Measurements from ENCODE around the gene CCDC7.
"Not testable (repeated sequence)": the region's sequence is repeated elsewhere in the genome, so short reads cannot be mapped to it uniquely, and the experiment has no call there.

Gene CCDC7

GRCh38 chr10:32489901-32490300 lies 44.0 kb downstream of the CCDC7 start:
- TF ChIP-seq, protein P1, sequence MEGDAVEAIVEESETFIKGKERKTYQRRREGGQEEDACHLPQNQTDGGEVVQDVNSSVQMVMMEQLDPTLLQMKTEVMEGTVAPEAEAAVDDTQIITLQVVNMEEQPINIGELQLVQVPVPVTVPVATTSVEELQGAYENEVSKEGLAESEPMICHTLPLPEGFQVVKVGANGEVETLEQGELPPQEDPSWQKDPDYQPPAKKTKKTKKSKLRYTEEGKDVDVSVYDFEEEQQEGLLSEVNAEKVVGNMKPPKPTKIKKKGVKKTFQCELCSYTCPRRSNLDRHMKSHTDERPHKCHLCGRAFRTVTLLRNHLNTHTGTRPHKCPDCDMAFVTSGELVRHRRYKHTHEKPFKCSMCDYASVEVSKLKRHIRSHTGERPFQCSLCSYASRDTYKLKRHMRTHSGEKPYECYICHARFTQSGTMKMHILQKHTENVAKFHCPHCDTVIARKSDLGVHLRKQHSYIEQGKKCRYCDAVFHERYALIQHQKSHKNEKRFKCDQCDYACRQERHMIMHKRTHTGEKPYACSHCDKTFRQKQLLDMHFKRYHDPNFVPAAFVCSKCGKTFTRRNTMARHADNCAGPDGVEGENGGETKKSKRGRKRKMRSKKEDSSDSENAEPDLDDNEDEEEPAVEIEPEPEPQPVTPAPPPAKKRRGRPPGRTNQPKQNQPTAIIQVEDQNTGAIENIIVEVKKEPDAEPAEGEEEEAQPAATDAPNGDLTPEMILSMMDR (conservative IDR thresholded peaks at IDR 0.05), result no peak

DNA sequence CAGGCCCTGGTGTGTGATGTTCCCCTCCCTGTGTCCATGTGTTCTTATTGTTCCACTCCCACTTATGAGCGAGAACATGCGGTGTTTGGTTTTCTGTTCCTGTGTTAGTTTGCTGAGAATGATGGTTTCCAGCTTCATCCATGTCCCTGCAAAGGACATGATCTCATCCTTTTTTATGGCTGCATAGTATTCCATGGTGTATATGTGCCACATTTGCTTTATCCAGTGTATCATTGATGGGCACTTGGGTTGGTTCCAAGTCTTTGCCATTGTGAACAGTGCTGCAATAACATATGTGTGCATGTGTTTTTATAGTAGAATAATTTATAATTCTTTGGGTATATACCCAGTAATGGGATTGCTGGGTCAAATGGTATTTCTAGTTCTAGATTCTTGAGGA lies 48.6 kb downstream of the CCDC7 start:
- not testable (repeated sequence) for H3K27ac ChIP-seq

More at GRCh38 chr10:32489901-32490300, 44.0 kb downstream of the CCDC7 start:
- no peak overlapping the region for H3K27ac ChIP-seq

DNA sequence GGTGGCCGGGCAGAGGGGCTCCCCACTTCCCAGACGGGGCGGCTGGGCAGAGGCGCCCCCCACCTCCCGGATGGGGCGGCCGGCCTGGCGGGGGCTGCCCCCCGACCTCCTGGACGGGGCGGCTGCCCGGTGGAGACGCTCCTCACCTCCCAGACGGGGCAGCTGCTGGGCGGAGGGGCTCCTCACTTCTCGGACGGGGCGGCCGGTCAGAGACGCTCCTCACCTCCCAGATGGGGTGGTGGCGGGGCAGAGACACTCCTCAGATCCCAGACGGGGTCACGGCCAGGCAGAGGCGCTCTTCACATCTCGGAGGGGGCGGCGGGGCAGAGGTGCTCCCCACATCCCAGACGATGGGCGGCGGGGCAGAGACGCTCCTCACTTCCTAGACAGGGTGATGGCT lies 54.2 kb downstream of the CCDC7 start:
- H3K27ac ChIP-seq, result not testable (repeated sequence)

DNA sequence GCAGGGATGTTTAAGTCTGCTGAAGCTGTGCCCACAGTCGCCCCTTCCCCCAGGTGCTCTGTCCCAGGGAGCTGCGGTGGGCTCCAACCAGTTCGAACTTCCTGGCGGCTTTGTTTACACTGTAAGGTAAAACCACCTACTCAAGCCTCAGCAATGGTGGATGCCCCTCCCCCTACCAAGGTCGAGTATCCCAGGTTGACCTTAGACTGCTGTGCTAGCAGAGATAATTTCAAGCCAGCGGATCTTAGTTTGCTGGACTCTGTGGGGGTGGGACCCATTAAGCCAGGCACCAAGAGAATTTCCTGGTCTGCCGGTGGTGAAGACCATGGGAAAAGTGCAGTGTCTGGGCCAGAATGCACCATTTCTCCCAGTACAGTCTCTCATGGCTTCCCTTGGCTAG lies 56.0 kb downstream of the CCDC7 start:
- H3K27ac ChIP-seq, result no peak overlapping the region
- TF ChIP-seq, protein P1 (conservative IDR thresholded peaks at IDR 0.05), result no peak

DNA sequence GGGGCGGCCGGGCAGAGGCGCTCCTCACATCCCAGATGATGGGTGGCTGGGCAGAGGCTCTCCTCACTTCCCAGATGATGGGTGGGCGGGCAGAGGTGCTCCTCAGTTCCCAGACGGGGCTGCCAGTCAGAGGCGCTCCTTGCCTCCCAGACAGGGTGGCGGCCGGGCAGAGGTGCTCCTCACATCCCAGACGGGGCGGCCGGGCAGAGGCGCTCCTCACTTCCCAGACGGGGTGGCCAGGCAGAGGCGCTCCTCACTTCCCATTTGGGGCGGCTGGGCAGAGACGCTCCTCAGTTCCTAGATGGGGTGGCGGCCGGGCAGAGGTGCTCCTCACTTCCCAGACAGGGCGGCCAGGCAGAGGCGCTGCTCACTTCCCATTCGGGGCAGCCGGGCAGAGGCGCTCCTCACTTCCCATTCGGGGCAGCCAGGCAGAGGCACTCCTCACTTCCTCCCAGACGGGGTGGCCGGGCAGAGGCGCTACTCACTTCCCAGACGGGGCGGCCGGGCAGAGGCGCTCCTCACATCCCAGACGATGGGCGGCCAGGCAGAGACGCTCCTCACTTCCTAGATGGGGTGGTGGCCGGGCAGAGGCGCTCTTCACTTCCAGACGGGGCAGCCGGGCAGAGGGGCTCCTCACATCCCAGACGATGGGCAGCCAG lies 60.0 kb downstream of the CCDC7 start:
- not testable (repeated sequence) for H3K27ac ChIP-seq

- TF ChIP-seq, protein P1 (conservative IDR thresholded peaks at IDR 0.05), result no peak
- no peak overlapping the region for H3K27ac ChIP-seq
Measured at GRCh38 chr10:32511599-32511998, 65.7 kb downstream of the CCDC7 start.

- H3K27ac ChIP-seq, result no peak overlapping the region
- TF ChIP-seq, protein P1 (conservative IDR thresholded peaks at IDR 0.05), result no peak
Measured at GRCh38 chr10:32516567-32517495, 70.9 kb downstream of the CCDC7 start.

- no peak overlapping the region for H3K27ac ChIP-seq
- TF ChIP-seq, protein P1 (conservative IDR thresholded peaks at IDR 0.05), result no peak
Measured at GRCh38 chr10:32530231-32530630, 84.3 kb downstream of the CCDC7 start.

GRCh38 chr10:32538256-32538655 lies 92.3 kb downstream of the CCDC7 start:
- TF ChIP-seq, protein P1 (conservative IDR thresholded peaks at IDR 0.05), result no peak
- H3K27ac ChIP-seq, result no peak overlapping the region

All from VCaP (cell line).